IMR-90 (cell line): ENCODE data around the gene SSBP2. TPM values are rescaled to one million over a fixed set of nuclear protein-coding genes. Genes with fewer than 3 reads are reported as not detected.
A peak's percentile ranks its signal among the peaks of the same experiment; 100 is the strongest.

Source experiments
- ATAC-seq: fragments of 200-7000 bp; cut with Tn5 transposase; 2 replicates; pipeline ENCODE4 v1.9.1; 2020; ENCODE audit warnings: low read depth, mild to moderate bottlenecking, moderate library complexity
- BruUV-seq: library from RNA; stranded (reverse); fragments of 400-500 nt; replicated peaks from 2 replicates; lab custom pipeline; 2021; lab: Mats Ljungman, UMichigan
- CTCF ChIA-PET: fragments of 300-600 bp; formaldehyde crosslinking; extraction: SDS; loops from one replicate; lab custom pipeline; 2021; ENCODE audit warnings: antibody characterized with exemption; lab: Yijun Ruan, JAX
- POLR2A ChIA-PET: fragments of 300-600 bp; sonication (Branson Sonifier 250); formaldehyde crosslinking; loops from one replicate; lab custom pipeline; 2022; ENCODE audit warnings: antibody characterized with exemption; ENCODE audit not compliant: unreplicated experiment; lab: Charles Lee
- DNase-seq: peaks from one replicate; pipeline ENCODE4 v3.0.0; 2013
- H2AFZ ChIP-seq: replicated peaks from 2 replicates; pipeline ENCODE3; 2013; ENCODE audit warnings: low read length, mild to moderate bottlenecking; ENCODE audit not compliant: poor library complexity
- H2AK5ac ChIP-seq: 2 replicates; pipeline ENCODE4 v1.6.1; 2013; ENCODE audit warnings: low read depth, low read length, inconsistent platforms
- H2AK9ac ChIP-seq: replicated peaks from 2 replicates; pipeline ENCODE3; 2013; ENCODE audit warnings: mild to moderate bottlenecking, low read depth, low read length, moderate library complexity; ENCODE audit not compliant: poor library complexity
- H2BK120ac ChIP-seq: 2 replicates; pipeline ENCODE4 v1.6.1; 2013; ENCODE audit warnings: low read depth, low read length, inconsistent platforms
- H2BK15ac ChIP-seq: 3 replicates; pipeline ENCODE4 v1.6.1; 2013; ENCODE audit warnings: low read depth, low read length, inconsistent platforms
- H2BK20ac ChIP-seq: 2 replicates; pipeline ENCODE4 v1.6.1; 2013; ENCODE audit warnings: low read depth, mild to moderate bottlenecking, inconsistent platforms, low read length, moderate library complexity
- H2BK5ac ChIP-seq: 2 replicates; pipeline ENCODE4 v1.6.1; 2013; ENCODE audit warnings: mild to moderate bottlenecking, low read depth, low read length, inconsistent platforms; ENCODE audit not compliant: poor library complexity, severe bottlenecking
- H3K14ac ChIP-seq: replicated peaks from 2 replicates; pipeline ENCODE4 v1.6.1; 2013; ENCODE audit warnings: low read depth, low read length, inconsistent platforms
- H3K18ac ChIP-seq: 2 replicates; pipeline ENCODE4 v1.6.1; 2013; ENCODE audit warnings: low read depth, low read length, control low read depth
- H3K23ac ChIP-seq: 2 replicates; pipeline ENCODE4 v1.6.1; 2013; ENCODE audit warnings: low read depth, low read length, inconsistent platforms
- H3K27ac ChIP-seq: 2 replicates; pipeline ENCODE4 v1.5.1; 2013; ENCODE audit warnings: mild to moderate bottlenecking, control low read depth, low read length; ENCODE audit not compliant: insufficient read depth
- H3K27me3 ChIP-seq: 2 replicates; pipeline ENCODE4 v1.6.1; 2013; ENCODE audit warnings: low read length; ENCODE audit not compliant: control insufficient read depth, insufficient read depth
- H3K36me3 ChIP-seq: 2 replicates; pipeline ENCODE4 v1.6.1; 2013; ENCODE audit warnings: low read length, mixed read lengths; ENCODE audit not compliant: control insufficient read depth, insufficient read depth
- H3K4ac ChIP-seq: 2 replicates; pipeline ENCODE4 v1.6.1; 2013; ENCODE audit warnings: low read depth, low read length, inconsistent platforms
- H3K4me1 ChIP-seq: 2 replicates; pipeline ENCODE4 v1.6.1; 2013; ENCODE audit warnings: low read length, mixed read lengths; ENCODE audit not compliant: control insufficient read depth, insufficient read depth
- H3K4me2 ChIP-seq: 2 replicates; pipeline ENCODE4 v1.6.1; 2013; ENCODE audit warnings: low read depth, mild to moderate bottlenecking, control low read depth, low read length, moderate library complexity
- H3K4me3 ChIP-seq: 2 replicates; pipeline ENCODE4 v1.5.1; 2013; ENCODE audit warnings: low read depth, mild to moderate bottlenecking, control low read depth, low read length, moderate library complexity; ENCODE audit not compliant: insufficient read depth
- H3K56ac ChIP-seq: 2 replicates; pipeline ENCODE4 v1.6.1; 2013; ENCODE audit warnings: low read length, inconsistent platforms; ENCODE audit not compliant: insufficient read depth; ENCODE audit errors: extremely low read depth
- H3K79me1 ChIP-seq, 2 experiments: 2 replicates each; pipeline ENCODE4 v1.6.1; 2013; ENCODE audit warnings: low read length in 2 of 2, inconsistent platforms in 1 of 2, low read depth in 1 of 2
- H3K9ac ChIP-seq: 2 replicates; pipeline ENCODE4 v1.6.1; 2013; ENCODE audit warnings: low read depth, low read length, control low read depth
- H3K9me1 ChIP-seq: 2 replicates; pipeline ENCODE4 v1.6.1; 2013; ENCODE audit warnings: low read length, inconsistent platforms; ENCODE audit not compliant: insufficient read depth
- H3K9me3 ChIP-seq: 2 replicates; pipeline ENCODE4 v1.6.1; 2013; ENCODE audit warnings: low read length; ENCODE audit not compliant: control insufficient read depth, insufficient read depth
- H4K20me1 ChIP-seq: 2 replicates; pipeline ENCODE4 v1.6.1; 2013; ENCODE audit warnings: low read length, inconsistent platforms; ENCODE audit not compliant: insufficient read depth
- H4K5ac ChIP-seq: 2 replicates; pipeline ENCODE4 v1.6.1; 2013; ENCODE audit warnings: mild to moderate bottlenecking, low read depth, low read length, control low read depth
- H4K8ac ChIP-seq, 2 experiments: 2 replicates each; pipeline ENCODE4 v1.6.1; 2013; ENCODE audit warnings: low read depth in 2 of 2, low read length in 2 of 2, control low read depth in 1 of 2, inconsistent platforms in 1 of 2
- H4K91ac ChIP-seq: 2 replicates; pipeline ENCODE4 v1.6.1; 2013; ENCODE audit warnings: low read depth, low read length, inconsistent platforms; ENCODE audit not compliant: insufficient read depth
- BHLHE40 ChIP-seq: fragments of 150-350 bp; IDR thresholded peaks from 2 replicates; pipeline ENCODE4 v1.6.1; 2016; ENCODE audit warnings: mild to moderate bottlenecking, low read depth, low read length
- CEBPB ChIP-seq: IDR thresholded peaks from 2 replicates; pipeline ENCODE4 v1.6.1; 2012; ENCODE audit warnings: low read depth, low read length, improper control_type of control experiment
- MAFK ChIP-seq: IDR thresholded peaks from 2 replicates; pipeline ENCODE4 v1.6.1; 2012; ENCODE audit warnings: low read depth, low read length, improper control_type of control experiment
- MXI1 ChIP-seq: IDR thresholded peaks from 2 replicates; pipeline ENCODE4 v1.6.1; 2012; ENCODE audit warnings: low read depth, mild to moderate bottlenecking, low read length, moderate library complexity, borderline replicate concordance
- NFE2L2 ChIP-seq: fragments of 150-350 bp; IDR thresholded peaks from 2 replicates; pipeline ENCODE4 v1.6.1; 2016; ENCODE audit warnings: low read depth, mild to moderate bottlenecking, low read length
- RCOR1 ChIP-seq: IDR thresholded peaks from 2 replicates; pipeline ENCODE4 v1.6.1; 2012; ENCODE audit warnings: mild to moderate bottlenecking, low read length, improper control_type of control experiment; ENCODE audit not compliant: insufficient replicate concordance
- USF2 ChIP-seq: fragments of 150-350 bp; IDR thresholded peaks from 2 replicates; pipeline ENCODE4 v1.6.1; 2017; ENCODE audit warnings: mild to moderate bottlenecking, antibody characterized with exemption, low read length, low read depth
- WGBS, 2 experiments: methylation state at CpG; one replicate each; pipeline versions ENCODE4 v1.1.5 to v1.1.7; 2013; ENCODE audit warnings: missing lambda C conversion rate in 2 of 2; ENCODE audit not compliant: insufficient read length in 1 of 2; ENCODE audit errors: extremely low coverage in 2 of 2; 5-methylcytosine and 5-hydroxymethylcytosine counted together
- dilution Hi-C: fragments of 300-500 bp; cut with HindIII; formaldehyde crosslinking; loops from one replicate; pipeline ENCODE4 v1.14.3; 2018; ENCODE audit warnings: low sequenced_read_pairs; ENCODE audit not compliant: unreplicated experiment
- in situ Hi-C: fragments of 300-500 bp; cut with MboI; formaldehyde crosslinking; loops from 3 replicates; pipeline ENCODE4 v1.14.3; 2019; ENCODE audit warnings: low sequenced_read_pairs, inconsistent platforms, mixed read lengths
- intact Hi-C: fragments of 100-400 bp; cut with micrococcal nuclease; formaldehyde crosslinking; loops from 2 replicates; pipeline ENCODE4 v1.10.0; 2022
- polyA plus RNA-seq, 3 experiments: library from polyadenylated mRNA; depleted of rRNA; stranded (reverse); fragments of >200 nt; gene quantifications; 2 replicates each; pipeline ENCODE4 v1.2.3, GENCODE V29; 2012; ENCODE audit warnings: low replicate concordance in 1 of 3
- total RNA-seq: library from RNA; depleted of rRNA; stranded (reverse); fragments of >200 nt; gene quantifications from 2 replicates; pipeline ENCODE4 v1.2.3, GENCODE V29; 2012

Gene SSBP2
- total and polyA plus RNA-seq, 2 of the 4 experiments (the other 2 are of a cell fraction): 38.4 to 42.7 TPM

DNA sequence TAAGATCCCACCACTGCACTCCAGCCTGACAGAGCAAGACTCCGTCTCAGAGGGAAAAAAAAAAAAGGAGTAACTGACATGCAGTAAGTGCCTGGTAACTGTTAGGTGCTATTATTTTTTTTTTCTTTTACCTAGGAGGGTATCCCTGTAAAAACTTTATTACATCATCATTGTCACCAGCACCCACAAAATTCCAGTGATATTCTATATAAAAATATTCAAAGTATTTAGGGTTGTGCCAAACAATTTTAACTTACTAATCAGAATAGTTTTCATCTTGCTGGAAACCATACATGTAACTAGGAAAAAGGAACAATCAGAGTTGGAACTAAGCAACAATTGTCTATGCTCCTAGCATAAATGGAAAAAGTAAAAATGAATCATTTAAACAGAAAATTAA is 112.4 kb downstream of the SSBP2 start:
- Histone ChIP-seq H4K20me1 (no peaks in the 10 kb centered on the region), H3K27me3 (no peaks in the 10 kb centered on the region), H3K9me3 (no peaks in the 10 kb centered on the region), H3K18ac (no peak overlapping the region), H2BK5ac (no peak overlapping the region), H3K79me1 (peaks cover 3 to 8% of the 10 kb centered on the region in 2 experiments; a peak in 2 of 4 replicates), H4K91ac (no peak overlapping the region), H3K23ac (no peak overlapping the region), H3K27ac (no peak overlapping the region), H4K8ac (no peak overlapping the region), H2AFZ (no peak overlapping the region), H2BK20ac (no peak overlapping the region), H2AK5ac (no peak overlapping the region), H3K4me2 (no peak overlapping the region), H3K4me1 (peaks cover 3% of the 10 kb centered on the region; the same call in 1 of the 2 replicates), H3K4ac (no peak overlapping the region), H3K36me3 (peaks cover 2% of the 10 kb centered on the region; the same call in 1 of the 2 replicates), H3K4me3 (no peak overlapping the region), H3K56ac (no peak overlapping the region), H3K9ac (no peak overlapping the region), H2AK9ac (no peak overlapping the region), H4K5ac (no peak overlapping the region), H2BK15ac (no peak overlapping the region), H3K9me1 (no peaks in the 10 kb centered on the region; the same call in 1 of the 2 replicates), H3K14ac (no peak overlapping the region), H2BK120ac (no peak overlapping the region)
- in situ Hi-C loops (no loop called here), dilution Hi-C loops (no loop called here), intact Hi-C loops (loop anchor here (5.0 kb wide), 1 partner anchor 104 kb away; no protein-coding TSS in a partner anchor)
- POLR2A ChIA-PET: no interaction called here
- ATAC-seq: no peak; the same call in 1 of the 2 replicates
- no TSS peak for BruUV-seq
- CTCF ChIA-PET: no interaction called here
- no CpG with 5 or more reads among the region's 1 CpG for WGBS, 2 experiments
- peak; percentile 7 for DNase-seq
- TF ChIP-seq CEBPB (no peak), MAFK (no peak), USF2 (no peak), NFE2L2 (no peak), MXI1 (no peak), RCOR1 (no peak), BHLHE40 (no peak)
